Hematopoietic multipotent progenitor cell treated with erythropoietin and hydrocortisone succinate and interleukin-3 and kit ligand, for 4 days (in vitro differentiated cells): ENCODE results near the gene C1GALT1C1L.
"Not testable (repeated sequence)": the region's sequence is repeated elsewhere in the genome, so short reads cannot be mapped to it uniquely, and the experiment has no call there.

Experiments used
- DNase-seq: peaks from one replicate; pipeline ENCODE4 v3.0.0-alpha.2; 2015

The C1GALT1C1L gene

DNA sequence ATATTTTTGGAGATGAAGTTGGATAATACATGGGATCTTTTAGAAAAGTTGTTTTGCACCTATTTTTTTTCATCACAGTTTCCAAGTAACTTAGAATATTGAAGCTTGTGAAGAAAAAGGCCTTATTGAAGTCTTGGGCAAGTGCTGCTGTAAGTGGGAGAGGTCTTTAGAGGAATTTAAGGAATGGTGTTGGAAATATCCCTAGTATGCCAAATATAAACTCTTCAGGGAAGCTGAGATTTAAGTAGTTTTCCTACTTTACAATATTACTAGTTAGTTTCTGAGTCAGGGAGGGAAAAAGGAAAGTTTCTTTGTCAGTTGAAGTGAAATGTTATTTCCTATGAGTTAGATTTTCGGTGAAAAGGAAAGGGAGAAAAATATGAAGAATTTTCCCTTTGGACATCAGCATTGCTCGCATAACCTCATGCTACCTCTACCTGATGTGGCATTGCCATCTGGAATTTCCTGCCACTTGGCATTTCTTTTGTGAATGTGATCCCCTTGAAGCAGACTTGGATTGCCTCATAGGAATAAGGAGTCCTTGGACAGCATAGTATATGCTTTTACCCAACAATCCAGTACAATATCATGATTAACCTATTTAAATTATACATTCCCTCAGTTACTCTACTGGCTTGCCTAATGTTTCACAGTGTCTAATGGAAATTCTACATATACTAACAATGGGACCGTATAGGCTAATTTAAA lies 27.1 kb downstream of the C1GALT1C1L start:
- DNase-seq: no peak

- DNase-seq: no peak
These were observed 32.5 kb downstream of the C1GALT1C1L start for GRCh38 chr2:43643680-43644079.

- DNase-seq: peak; percentile 47
These were observed 33.9 kb downstream of the C1GALT1C1L start for GRCh38 chr2:43642363-43642762.

DNA sequence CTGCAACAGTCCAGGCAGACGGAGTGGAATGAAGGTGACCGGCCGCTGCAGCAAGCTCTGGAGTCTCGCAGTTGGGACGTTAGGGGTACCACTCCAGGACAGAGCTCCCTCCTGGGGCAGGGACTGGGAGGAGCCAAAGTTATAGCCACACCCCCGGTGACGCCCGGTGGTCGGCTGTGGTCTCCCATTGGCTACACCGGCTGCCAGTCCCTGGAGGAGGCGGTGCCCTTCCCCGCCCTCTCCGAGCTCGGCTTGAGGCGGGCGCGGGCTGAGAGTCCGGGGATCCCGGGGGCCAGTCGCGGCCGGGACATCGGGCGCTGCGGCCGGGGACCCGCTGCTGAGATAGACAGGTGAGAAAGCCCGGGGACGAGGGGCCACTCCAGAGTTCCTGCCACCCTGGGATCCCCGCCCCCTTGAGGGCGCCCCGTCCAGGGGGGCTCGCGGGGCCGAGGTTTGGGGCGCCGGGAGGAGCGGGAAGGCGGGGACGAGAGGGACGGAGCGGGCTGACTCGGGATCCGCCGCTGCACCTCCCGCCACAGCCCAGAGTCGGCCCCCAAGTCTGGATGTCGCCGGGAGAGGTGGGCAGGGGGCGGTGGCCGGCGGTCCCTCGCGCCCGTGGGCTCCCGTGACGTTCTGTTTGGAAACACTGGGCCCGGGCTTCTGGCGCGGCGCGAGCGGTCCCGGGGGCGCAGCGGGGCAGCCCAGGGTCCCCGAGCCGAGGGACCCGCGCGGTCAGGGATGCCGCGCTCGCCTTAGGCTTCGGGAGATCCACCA lies 39.0 kb downstream of the C1GALT1C1L start, which contains the start of gene PLEKHH2:
PLEKHH2 (plus strand) TSS at position 231 of the 774 bp plus-strand sequence. CDS start 7,414 bp downstream, outside the sequence.
- DNase-seq: peak; percentile 89

DNA sequence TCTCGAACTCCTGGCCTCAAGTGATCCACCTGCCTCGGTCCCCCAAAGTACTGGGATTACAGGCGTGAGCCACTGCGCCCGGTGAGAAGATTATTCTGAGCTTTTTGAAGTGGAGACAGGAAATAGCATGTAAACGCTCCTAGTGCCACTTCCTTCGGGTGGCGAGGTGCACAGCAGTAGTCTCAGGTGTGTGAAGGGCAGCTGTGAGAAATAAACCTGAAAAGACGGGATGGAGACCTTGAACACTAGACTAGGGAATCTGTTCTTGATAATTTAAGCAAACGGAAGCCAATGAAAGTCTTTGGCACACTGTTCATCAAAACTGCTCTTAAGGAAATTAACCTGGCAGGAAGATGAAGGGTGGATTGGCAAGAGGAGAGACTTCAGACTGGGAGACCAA lies 39.6 kb downstream of the C1GALT1C1L start:
- DNase-seq: no peak

DNA sequence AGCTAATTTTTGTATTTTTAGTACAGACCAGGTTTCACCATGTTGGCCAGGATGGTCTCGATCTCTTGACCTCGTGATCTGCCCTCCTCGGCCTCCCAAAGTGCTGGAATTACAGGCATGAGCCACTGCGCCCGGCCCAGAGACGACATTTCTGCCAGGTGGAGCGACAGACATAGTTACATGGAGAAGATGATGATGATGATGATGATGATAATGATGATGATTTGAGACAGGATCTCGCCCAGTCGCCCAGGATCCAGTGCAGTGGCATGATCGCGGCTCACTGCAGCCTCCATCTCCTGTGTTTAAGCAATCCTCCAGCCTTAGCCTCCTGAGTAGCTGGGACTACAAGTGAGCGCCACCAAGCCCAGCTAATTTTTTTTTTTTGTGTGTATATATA lies 40.1 kb downstream of the C1GALT1C1L start:
- DNase-seq: not testable (repeated sequence)

GRCh38 chr2:43634604-43635306 lies 41.5 kb downstream of the C1GALT1C1L start:
- DNase-seq: peak; percentile 9

DNA sequence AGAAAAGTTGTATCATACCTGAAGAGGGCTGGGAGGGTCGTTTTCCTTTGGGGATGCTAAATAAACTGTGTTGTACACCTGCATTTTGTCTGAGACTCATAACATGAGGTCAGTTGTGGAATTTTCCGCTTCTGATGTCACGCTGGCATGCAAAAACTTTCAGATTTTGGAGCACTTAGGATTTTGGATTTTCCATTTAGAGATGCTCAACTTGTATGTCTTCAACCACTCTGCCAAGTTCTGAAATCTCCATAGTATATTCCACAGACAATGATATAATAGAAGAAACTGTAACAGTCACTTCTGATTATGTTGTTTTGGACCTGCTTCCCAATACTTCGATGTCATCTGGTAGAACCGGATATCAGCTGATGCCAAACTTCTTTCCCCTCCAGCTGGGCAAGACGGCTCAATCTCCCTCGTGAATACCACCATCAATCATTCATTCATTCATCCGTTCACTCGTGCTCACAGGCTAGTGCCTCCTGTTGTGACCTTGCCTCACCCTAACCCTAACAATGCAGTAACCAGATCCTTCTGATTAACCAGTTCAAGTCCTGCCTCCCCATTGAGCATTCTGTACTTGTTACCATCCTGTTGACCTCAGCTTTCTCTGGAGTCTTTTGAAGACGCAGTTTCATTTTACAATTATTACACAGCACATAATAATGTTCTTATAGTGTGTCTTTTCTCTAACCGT lies 44.5 kb downstream of the C1GALT1C1L start:
- no peak for DNase-seq
